H1 (cell line): ENCODE data around the gene HMG20A. TPM values are rescaled to one million over a fixed set of nuclear protein-coding genes. Genes with fewer than 3 reads are reported as not detected.

ENCODE experiments used
- GTF2F1 ChIP-seq: IDR thresholded peaks from 2 replicates; pipeline ENCODE4 v1.6.1; 2012; ENCODE audit warnings: low read depth, low read length, improper control_type of control experiment, borderline replicate concordance
- KDM5A ChIP-seq: fragments of 200-600 bp; IDR thresholded peaks from 2 replicates; pipeline ENCODE4 v1.7.1; 2012; ENCODE audit warnings: mild to moderate bottlenecking, low read length, inconsistent platforms, mixed read lengths
- polyA plus RNA-seq, 7 experiments: library from polyadenylated mRNA; depleted of rRNA in 3 of 7; stranded (reverse) in 5 of 7; unstranded in 2 of 7; fragments of >200 nt in 5 of 7; fragments of 200-250 nt in 2 of 7; gene quantifications; 1 replicate in 5 of 7; 2 replicates in 1 of 7; 4 replicates in 1 of 7; pipeline versions ENCODE4 v1.2.1 to v1.2.3, GENCODE V29; 2011 to 2013; ENCODE audit warnings: missing spikeins in 2 of 7, mixed read lengths in 2 of 7
- total RNA-seq: library from RNA; stranded (reverse); fragmentation: NEBNext Ultra II Directional; extraction: Animal tissue kit (Norgen Biotek cat#: 25700); gene quantifications from 2 replicates; pipeline ENCODE4 v1.2.1, GENCODE V29; 2021

The HMG20A gene
- total and polyA plus RNA-seq, 2 of the 8 experiments (the other 6 are each of a cell fraction or from before 2014, with no cell fraction given), result 52.1 to 59.7 TPM

GRCh38 chr15:77418391-77418965 is 2.2 kb upstream of the HMG20A start (continued):
- TF ChIP-seq KDM5A (no peak), GTF2F1 (no peak)
